B cell (primary cell): ENCODE data around the gene NCCRP1.

ENCODE experiments used
- EZH2 ChIP-seq: IDR thresholded peaks from 2 replicates; pipeline ENCODE4 v1.6.1; 2012; ENCODE audit warnings: borderline replicate concordance, low read depth, mild to moderate bottlenecking, moderate library complexity, low read length; ENCODE audit not compliant: insufficient read depth, poor library complexity, severe bottlenecking
- TF ChIP-seq, protein P1 (sequence below): fragments of 200-600 bp; IDR thresholded peaks from one replicate; pipeline ENCODE4 v1.8.0; 2022; ENCODE audit warnings: antibody characterized with exemption, mild to moderate bottlenecking

- TF ChIP-seq, protein P1, sequence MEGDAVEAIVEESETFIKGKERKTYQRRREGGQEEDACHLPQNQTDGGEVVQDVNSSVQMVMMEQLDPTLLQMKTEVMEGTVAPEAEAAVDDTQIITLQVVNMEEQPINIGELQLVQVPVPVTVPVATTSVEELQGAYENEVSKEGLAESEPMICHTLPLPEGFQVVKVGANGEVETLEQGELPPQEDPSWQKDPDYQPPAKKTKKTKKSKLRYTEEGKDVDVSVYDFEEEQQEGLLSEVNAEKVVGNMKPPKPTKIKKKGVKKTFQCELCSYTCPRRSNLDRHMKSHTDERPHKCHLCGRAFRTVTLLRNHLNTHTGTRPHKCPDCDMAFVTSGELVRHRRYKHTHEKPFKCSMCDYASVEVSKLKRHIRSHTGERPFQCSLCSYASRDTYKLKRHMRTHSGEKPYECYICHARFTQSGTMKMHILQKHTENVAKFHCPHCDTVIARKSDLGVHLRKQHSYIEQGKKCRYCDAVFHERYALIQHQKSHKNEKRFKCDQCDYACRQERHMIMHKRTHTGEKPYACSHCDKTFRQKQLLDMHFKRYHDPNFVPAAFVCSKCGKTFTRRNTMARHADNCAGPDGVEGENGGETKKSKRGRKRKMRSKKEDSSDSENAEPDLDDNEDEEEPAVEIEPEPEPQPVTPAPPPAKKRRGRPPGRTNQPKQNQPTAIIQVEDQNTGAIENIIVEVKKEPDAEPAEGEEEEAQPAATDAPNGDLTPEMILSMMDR, result no peak
- no peak for TF ChIP-seq EZH2
Measured at GRCh38 chr19:39193803-39194202, 3.0 kb upstream of the NCCRP1 start.
